22Rv1 (cell line): ENCODE data around the gene SLC25A11.

Experiments
- H3K27ac ChIP-seq: fragments of 450-650 bp; 2 replicates; pipeline ENCODE4 v1.5.1; 2017
- ZFX ChIP-seq: fragments of 450-650 bp; IDR thresholded peaks from 2 replicates; pipeline ENCODE4 v1.6.1; 2017; ENCODE audit warnings: antibody characterized with exemption, borderline replicate concordance
- TF ChIP-seq, protein P1 (sequence below): fragments of 450-650 bp; IDR thresholded peaks from 2 replicates; pipeline ENCODE4 v1.5.1; 2017; ENCODE audit warnings: mild to moderate bottlenecking

SLC25A11 gene

DNA sequence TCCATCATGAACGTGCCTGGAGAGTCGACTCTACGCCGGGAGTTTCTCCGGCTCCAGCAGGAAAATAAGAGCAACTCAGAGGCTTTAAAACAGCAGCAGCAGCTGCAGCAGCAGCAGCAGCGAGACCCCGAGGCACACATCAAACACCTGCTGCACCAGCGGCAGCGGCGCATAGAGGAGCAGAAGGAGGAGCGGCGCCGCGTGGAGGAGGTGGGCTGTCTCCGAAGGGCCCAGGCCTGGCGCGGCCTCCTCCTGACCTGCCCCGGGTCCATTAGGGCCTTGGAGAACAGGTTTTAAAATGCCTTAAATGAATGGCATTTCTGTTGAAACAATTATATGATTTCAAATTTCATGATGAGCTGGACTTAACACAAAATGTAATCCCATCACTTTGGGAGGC, 52.3 kb downstream of the SLC25A11 start:
- no peak for TF ChIP-seq ZFX
- TF ChIP-seq, protein P1, sequence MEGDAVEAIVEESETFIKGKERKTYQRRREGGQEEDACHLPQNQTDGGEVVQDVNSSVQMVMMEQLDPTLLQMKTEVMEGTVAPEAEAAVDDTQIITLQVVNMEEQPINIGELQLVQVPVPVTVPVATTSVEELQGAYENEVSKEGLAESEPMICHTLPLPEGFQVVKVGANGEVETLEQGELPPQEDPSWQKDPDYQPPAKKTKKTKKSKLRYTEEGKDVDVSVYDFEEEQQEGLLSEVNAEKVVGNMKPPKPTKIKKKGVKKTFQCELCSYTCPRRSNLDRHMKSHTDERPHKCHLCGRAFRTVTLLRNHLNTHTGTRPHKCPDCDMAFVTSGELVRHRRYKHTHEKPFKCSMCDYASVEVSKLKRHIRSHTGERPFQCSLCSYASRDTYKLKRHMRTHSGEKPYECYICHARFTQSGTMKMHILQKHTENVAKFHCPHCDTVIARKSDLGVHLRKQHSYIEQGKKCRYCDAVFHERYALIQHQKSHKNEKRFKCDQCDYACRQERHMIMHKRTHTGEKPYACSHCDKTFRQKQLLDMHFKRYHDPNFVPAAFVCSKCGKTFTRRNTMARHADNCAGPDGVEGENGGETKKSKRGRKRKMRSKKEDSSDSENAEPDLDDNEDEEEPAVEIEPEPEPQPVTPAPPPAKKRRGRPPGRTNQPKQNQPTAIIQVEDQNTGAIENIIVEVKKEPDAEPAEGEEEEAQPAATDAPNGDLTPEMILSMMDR = no peak
- no peak overlapping the region for H3K27ac ChIP-seq
